Measurements from ENCODE around the gene DUSP7. TPM values are rescaled to one million over a fixed set of nuclear protein-coding genes. Genes with fewer than 3 reads are reported as not detected.
A peak's percentile ranks its signal among the peaks of the same experiment; 100 is the strongest.

The DUSP7 gene
- total RNA-seq, 1 donor from 2014 or later: 21.7 TPM

- peaks cover 14% of the 10 kb centered on the region for H3K27me3 Mint-ChIP-seq (ENCODE audit: unreplicated experiment)
- peaks cover 17% of the 10 kb centered on the region for H3K4me1 Mint-ChIP-seq (ENCODE audit: unreplicated experiment)
- no peaks in the 10 kb centered on the region for H3K36me3 Mint-ChIP-seq (ENCODE audit: low read depth, unreplicated experiment)
- no peak overlapping the region for H3K4me3 Mint-ChIP-seq (ENCODE audit: unreplicated experiment)
- H3K27ac Mint-ChIP-seq (ENCODE audit: unreplicated experiment): no peak overlapping the region
- no peaks in the 10 kb centered on the region for H3K9me3 Mint-ChIP-seq (ENCODE audit: unreplicated experiment)
- DNase-seq (ENCODE audit: low spot score): peak; percentile 55
- peak; percentile 17 for TF ChIP-seq CTCF (IDR thresholded peaks at IDR 0.05; ENCODE audit: unreplicated experiment)
Measured at GRCh38 chr3:52004163-52004787, 52.1 kb downstream of the DUSP7 start.

- Mint-ChIP-seq H3K27ac (ENCODE audit: unreplicated experiment) (no peak overlapping the region), H3K9me3 (ENCODE audit: unreplicated experiment) (no peaks in the 10 kb centered on the region), H3K4me1 (ENCODE audit: unreplicated experiment) (peaks cover 22% of the 10 kb centered on the region), H3K4me3 (ENCODE audit: unreplicated experiment) (no peak overlapping the region), H3K27me3 (ENCODE audit: unreplicated experiment) (peaks cover 18% of the 10 kb centered on the region), H3K36me3 (ENCODE audit: low read depth, unreplicated experiment) (no peaks in the 10 kb centered on the region)
- no peak for DNase-seq (ENCODE audit: low spot score)
- no peak for TF ChIP-seq CTCF (IDR thresholded peaks at IDR 0.05; ENCODE audit: unreplicated experiment)
Measured at GRCh38 chr3:52002748-52003147, 53.6 kb downstream of the DUSP7 start.

GRCh38 chr3:52001443-52001974, 54.9 kb downstream of the DUSP7 start:
- peaks cover 23% of the 10 kb centered on the region for H3K4me1 Mint-ChIP-seq (ENCODE audit: unreplicated experiment)

GRCh38 chr3:51999846-52000245, 56.5 kb downstream of the DUSP7 start:
- Mint-ChIP-seq H3K4me1 (ENCODE audit: unreplicated experiment) (peaks cover 19% of the 10 kb centered on the region), H3K27ac (ENCODE audit: unreplicated experiment) (no peak overlapping the region), H3K9me3 (ENCODE audit: unreplicated experiment) (no peaks in the 10 kb centered on the region), H3K36me3 (ENCODE audit: low read depth, unreplicated experiment) (peaks cover 3% of the 10 kb centered on the region), H3K27me3 (ENCODE audit: unreplicated experiment) (peaks cover 19% of the 10 kb centered on the region), H3K4me3 (ENCODE audit: unreplicated experiment) (no peak overlapping the region)
- no peak for TF ChIP-seq CTCF (IDR thresholded peaks at IDR 0.05; ENCODE audit: unreplicated experiment)
- DNase-seq (ENCODE audit: low spot score): no peak

More at GRCh38 chr3:52001443-52001974, 54.9 kb downstream of the DUSP7 start:
- no peaks in the 10 kb centered on the region for H3K36me3 Mint-ChIP-seq (ENCODE audit: low read depth, unreplicated experiment)
- no peaks in the 10 kb centered on the region for H3K9me3 Mint-ChIP-seq (ENCODE audit: unreplicated experiment)
- peak; percentile 90 for TF ChIP-seq CTCF (IDR thresholded peaks at IDR 0.05; ENCODE audit: unreplicated experiment)
- no peak overlapping the region for H3K4me3 Mint-ChIP-seq (ENCODE audit: unreplicated experiment)
- DNase-seq (ENCODE audit: low spot score): peak; percentile 87
- H3K27me3 Mint-ChIP-seq (ENCODE audit: unreplicated experiment): peaks cover 21% of the 10 kb centered on the region
- H3K27ac Mint-ChIP-seq (ENCODE audit: unreplicated experiment): no peak overlapping the region

Other genes starting within 250 kb of the DUSP7 start
- not detected for gene IQCF2, start 195.0 kb downstream of the DUSP7 start, total RNA-seq (ENCODE audit: unreplicated experiment)
- not detected for gene IQCF5, start 181.0 kb downstream of the DUSP7 start, total RNA-seq (ENCODE audit: unreplicated experiment)
- gene IQCF1, start 153.2 kb downstream of the DUSP7 start, total RNA-seq (ENCODE audit: unreplicated experiment): not detected
- gene RRP9, start 114.7 kb downstream of the DUSP7 start, total RNA-seq (ENCODE audit: unreplicated experiment): 20.6 TPM
- gene PARP3, start 114.2 kb downstream of the DUSP7 start, total RNA-seq (ENCODE audit: unreplicated experiment): 4.6 TPM
- not detected for gene GPR62, start 101.2 kb downstream of the DUSP7 start, total RNA-seq (ENCODE audit: unreplicated experiment)
- 60.6 TPM for gene PCBP4, start 89.1 kb downstream of the DUSP7 start, total RNA-seq (ENCODE audit: unreplicated experiment)
- 7.1 TPM for gene ABHD14B, start 82.5 kb downstream of the DUSP7 start, total RNA-seq (ENCODE audit: unreplicated experiment)
- 5.4 TPM for gene ABHD14A, start 81.5 kb downstream of the DUSP7 start, total RNA-seq (ENCODE audit: unreplicated experiment)
- gene ACY1, start 73.0 kb downstream of the DUSP7 start, total RNA-seq (ENCODE audit: unreplicated experiment): 19.8 TPM
- 925 TPM for gene RPL29, start 60.7 kb downstream of the DUSP7 start, total RNA-seq (ENCODE audit: unreplicated experiment)
- gene POC1A, start 97.9 kb upstream of the DUSP7 start, total RNA-seq (ENCODE audit: unreplicated experiment): 7.5 TPM
- 59.1 TPM for gene ALAS1, start 141.6 kb upstream of the DUSP7 start, total RNA-seq (ENCODE audit: unreplicated experiment)
- gene TLR9, start 169.1 kb upstream of the DUSP7 start, total RNA-seq (ENCODE audit: unreplicated experiment): not detected
- 85.3 TPM for gene TWF2, start 182.6 kb upstream of the DUSP7 start, total RNA-seq (ENCODE audit: unreplicated experiment)
- 15.0 TPM for gene PPM1M, start 189.2 kb upstream of the DUSP7 start, total RNA-seq (ENCODE audit: unreplicated experiment)
- 72.3 TPM for gene WDR82, start 222.1 kb upstream of the DUSP7 start, total RNA-seq (ENCODE audit: unreplicated experiment)
- 22.4 TPM for gene GLYCTK, start 231.3 kb upstream of the DUSP7 start, total RNA-seq (ENCODE audit: unreplicated experiment)

All from endothelial cell (in vitro differentiated cells).